KOPT-K1 (cell line): ENCODE measurements around the gene PTPRG.

Experiments
- H3K27ac ChIP-seq: fragments of 200-600 bp; sonication (generic); 2 replicates; pipeline ENCODE4 v1.5.1; 2016; ENCODE audit warnings: antibody characterized with exemption, mild to moderate bottlenecking, low read depth, low read length; ENCODE audit not compliant: poor library complexity, severe bottlenecking
- H3K36me3 ChIP-seq: fragments of 200-600 bp; sonication (generic); 2 replicates; pipeline ENCODE4 v1.5.1; 2017; ENCODE audit warnings: antibody characterized with exemption, mild to moderate bottlenecking, low read length, moderate library complexity; ENCODE audit not compliant: insufficient read depth
- H3K9me3 ChIP-seq: fragments of 200-600 bp; sonication (generic); 2 replicates; pipeline ENCODE4 v1.5.1; 2017; ENCODE audit warnings: antibody characterized with exemption, low read length, mild to moderate bottlenecking; ENCODE audit not compliant: insufficient read depth, poor library complexity, severe bottlenecking

The PTPRG gene

DNA sequence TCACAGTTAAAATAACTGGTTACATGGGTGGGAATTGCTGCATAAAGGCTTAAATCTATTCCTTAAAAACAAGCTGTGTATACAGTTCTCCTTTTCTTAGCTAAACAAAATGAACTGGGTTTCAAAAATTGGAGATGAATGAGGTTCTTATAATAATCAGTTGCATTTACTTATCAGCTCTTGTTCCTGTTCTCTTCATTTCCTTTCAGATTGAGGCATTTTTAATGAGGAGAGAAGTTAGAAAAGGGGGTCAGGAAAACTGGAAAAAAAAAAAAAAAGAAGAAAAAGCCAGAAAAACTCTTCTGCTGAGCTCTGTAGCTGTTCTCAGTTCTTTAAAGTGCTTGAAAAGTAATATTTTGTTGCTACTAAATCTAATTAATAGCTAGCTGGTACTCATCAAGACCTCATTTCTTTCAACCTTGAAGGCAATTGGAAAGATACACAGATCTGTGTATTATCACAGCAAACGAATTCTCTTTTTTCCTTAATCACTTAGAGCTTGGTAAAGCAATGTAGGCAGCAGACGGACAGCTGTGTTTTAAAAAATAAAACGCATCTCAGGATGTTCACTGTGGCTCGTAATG, 32.2 kb downstream of the PTPRG start:
- no peaks in the 10 kb centered on the region for H3K36me3 ChIP-seq
- H3K9me3 ChIP-seq: no peaks in the 10 kb centered on the region
- no peak overlapping the region for H3K27ac ChIP-seq

DNA sequence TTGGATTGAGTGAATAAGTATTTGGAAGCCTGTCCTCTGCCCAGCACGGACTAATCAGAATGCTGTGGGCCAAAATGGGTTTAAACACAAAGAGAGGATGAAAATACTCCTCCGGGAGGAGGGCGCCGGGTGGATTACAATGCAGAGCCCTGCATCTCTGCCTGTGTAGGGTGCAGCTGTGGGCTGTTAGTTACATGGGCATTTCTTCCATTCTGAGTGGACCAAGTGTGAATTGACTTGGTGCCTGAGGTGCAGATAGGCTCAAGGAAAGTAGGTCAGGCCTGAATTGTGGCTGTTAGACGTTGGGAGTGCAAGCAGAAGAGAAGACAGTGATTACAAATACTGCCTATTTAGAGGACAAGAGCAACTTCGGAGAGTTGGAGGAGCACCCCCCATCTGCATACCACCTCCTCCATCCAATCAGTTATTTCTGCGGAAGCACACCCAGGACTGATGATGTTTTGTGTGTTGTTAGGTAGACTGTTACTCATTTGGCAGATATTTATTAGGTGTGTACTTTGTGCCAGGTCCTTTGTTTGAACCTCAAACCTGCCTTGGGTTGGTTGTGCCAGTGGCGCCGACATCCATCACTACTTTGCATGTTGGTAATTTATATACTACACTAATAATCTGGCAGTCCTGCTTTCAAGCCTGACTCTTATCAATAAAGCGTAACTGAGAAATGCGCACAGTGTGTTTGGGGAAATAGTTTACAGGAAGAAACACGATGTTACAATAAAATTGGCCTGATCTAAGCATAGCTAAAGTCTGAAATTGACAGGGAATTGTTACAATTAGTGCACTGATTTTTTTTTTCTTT, 33.0 kb downstream of the PTPRG start:
- H3K9me3 ChIP-seq: no peaks in the 10 kb centered on the region
- no peaks in the 10 kb centered on the region for H3K36me3 ChIP-seq
- no peak overlapping the region for H3K27ac ChIP-seq

DNA sequence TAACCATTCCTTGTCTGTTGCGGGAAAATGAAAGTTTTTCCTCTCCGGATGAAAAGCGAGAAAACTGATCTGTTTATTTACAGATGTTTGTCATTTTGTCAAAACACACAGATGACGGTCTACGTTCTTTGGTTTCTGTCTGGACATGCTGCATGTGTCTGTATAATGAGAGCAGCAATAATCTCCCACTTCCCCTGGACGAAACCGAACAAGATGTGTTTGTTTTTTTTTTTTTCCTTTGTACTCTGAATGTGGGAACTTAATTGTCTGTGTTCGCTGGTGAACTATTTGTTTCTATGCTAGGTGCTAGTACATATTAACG, 33.6 kb downstream of the PTPRG start:
- no peak overlapping the region for H3K27ac ChIP-seq
- H3K9me3 ChIP-seq: no peaks in the 10 kb centered on the region

GRCh38 chr3:61595288-61595687, 33.9 kb downstream of the PTPRG start:
- H3K27ac ChIP-seq: no peak overlapping the region
- H3K36me3 ChIP-seq: no peaks in the 10 kb centered on the region
- no peaks in the 10 kb centered on the region for H3K9me3 ChIP-seq

More for the DNA sequence above, 33.6 kb downstream of the PTPRG start:
- no peaks in the 10 kb centered on the region for H3K36me3 ChIP-seq

GRCh38 chr3:61595826-61596225, 34.5 kb downstream of the PTPRG start:
- H3K9me3 ChIP-seq: no peaks in the 10 kb centered on the region
- no peaks in the 10 kb centered on the region for H3K36me3 ChIP-seq

DNA sequence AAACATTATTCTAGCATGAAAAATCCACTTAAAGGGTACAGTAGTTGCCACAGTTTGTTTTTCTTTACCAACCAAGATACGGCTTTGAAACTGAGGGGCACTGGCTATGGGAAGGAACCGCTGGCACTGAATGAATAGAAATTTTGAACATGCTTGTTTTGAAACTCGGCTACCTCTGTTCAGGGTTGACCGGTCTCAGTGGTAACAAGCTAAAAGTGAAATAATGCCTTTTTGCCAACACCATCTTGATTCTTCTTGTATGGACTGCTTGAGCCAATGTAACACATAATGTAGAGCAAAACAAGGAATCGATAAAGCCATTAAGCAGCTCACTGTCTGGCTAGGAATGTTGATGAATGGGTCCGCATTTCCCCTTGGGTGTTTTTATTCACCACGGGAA, 36.5 kb downstream of the PTPRG start:
- H3K9me3 ChIP-seq: no peaks in the 10 kb centered on the region
- H3K27ac ChIP-seq: no peak overlapping the region
- H3K36me3 ChIP-seq: no peaks in the 10 kb centered on the region

More at GRCh38 chr3:61595826-61596225, 34.5 kb downstream of the PTPRG start:
- no peak overlapping the region for H3K27ac ChIP-seq

GRCh38 chr3:61600195-61600594, 38.8 kb downstream of the PTPRG start:
- H3K36me3 ChIP-seq: no peaks in the 10 kb centered on the region
- H3K9me3 ChIP-seq: no peaks in the 10 kb centered on the region
- no peak overlapping the region for H3K27ac ChIP-seq

DNA sequence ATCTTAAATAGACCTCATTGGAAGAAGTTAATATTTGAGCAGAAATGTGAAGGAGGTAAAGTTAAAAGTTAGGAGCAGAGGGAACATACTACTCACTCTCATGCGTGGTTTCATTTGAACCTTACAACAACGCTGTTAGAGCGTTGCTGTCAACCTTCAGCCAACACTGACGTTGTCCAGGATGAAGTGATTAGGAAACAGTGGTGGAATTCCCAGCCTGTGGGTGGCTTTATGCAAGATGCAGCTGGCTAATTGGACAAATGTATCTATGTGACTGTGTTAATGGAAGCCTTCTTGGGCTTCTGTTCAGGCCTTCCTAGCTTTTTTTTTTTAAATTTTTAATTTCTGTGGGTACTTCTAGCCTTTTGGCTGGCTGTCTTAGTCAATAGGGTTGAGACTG, 40.5 kb downstream of the PTPRG start:
- Histone ChIP-seq H3K27ac (no peak overlapping the region), H3K36me3 (no peaks in the 10 kb centered on the region), H3K9me3 (no peaks in the 10 kb centered on the region)

GRCh38 chr3:61602466-61602865, 41.1 kb downstream of the PTPRG start:
- Histone ChIP-seq H3K27ac (no peak overlapping the region), H3K9me3 (no peaks in the 10 kb centered on the region), H3K36me3 (no peaks in the 10 kb centered on the region)

DNA sequence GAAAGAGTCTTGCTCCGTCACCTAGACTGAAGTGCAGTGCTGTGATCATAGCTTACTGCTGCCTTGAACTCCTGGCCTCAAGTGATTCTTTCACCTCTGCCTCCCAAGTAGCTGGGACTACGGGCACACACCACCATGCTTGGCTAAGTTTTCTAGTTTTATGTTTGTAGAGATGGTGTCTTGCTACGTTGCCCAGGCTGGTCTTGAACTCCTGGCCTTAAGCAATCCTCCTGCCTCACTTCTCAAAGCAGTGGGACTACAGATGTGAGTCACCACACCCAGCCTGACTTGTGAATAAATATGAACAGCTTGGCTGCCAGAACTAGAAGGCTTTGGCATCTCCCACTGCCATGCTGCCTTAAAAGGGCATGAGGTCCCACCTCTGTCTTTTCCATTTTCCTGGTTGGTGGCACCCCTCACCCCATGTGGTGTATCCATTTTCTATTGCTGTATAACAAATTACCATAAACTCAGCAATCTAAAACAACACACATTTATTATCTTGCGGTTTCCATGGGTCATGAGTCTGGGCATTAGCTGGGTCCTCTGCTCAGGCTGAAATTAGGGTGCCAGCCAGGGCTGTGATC, 44.3 kb downstream of the PTPRG start:
- Histone ChIP-seq H3K9me3 (no peaks in the 10 kb centered on the region), H3K27ac (no peak overlapping the region), H3K36me3 (no peaks in the 10 kb centered on the region)

- no peaks in the 10 kb centered on the region for H3K36me3 ChIP-seq
Measured at GRCh38 chr3:61606196-61606595, 44.8 kb downstream of the PTPRG start.

DNA sequence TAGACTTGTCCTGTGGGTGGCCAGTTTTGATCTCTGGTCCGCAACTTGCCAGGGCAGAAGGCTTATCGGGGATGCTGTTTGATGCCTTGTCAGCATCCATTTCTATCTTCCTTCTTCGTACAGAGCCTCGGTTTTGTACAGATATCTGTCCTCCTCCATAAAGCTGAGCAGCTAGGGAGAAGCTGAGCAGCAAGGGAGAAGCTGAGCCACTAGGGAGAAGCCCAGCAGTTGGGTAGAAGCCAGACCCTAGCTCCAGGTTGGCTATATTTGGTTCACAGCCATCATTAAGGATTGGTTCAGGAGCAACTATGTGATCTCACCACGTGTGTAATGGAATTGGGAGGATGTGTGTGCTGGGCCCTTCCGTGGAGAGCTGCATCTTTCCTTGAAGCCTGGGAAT, 46.7 kb downstream of the PTPRG start:
- H3K9me3 ChIP-seq: no peaks in the 10 kb centered on the region
- no peaks in the 10 kb centered on the region for H3K36me3 ChIP-seq
- H3K27ac ChIP-seq: no peak overlapping the region

More at GRCh38 chr3:61606196-61606595, 44.8 kb downstream of the PTPRG start:
- Histone ChIP-seq H3K9me3 (no peaks in the 10 kb centered on the region), H3K27ac (no peak overlapping the region)

DNA sequence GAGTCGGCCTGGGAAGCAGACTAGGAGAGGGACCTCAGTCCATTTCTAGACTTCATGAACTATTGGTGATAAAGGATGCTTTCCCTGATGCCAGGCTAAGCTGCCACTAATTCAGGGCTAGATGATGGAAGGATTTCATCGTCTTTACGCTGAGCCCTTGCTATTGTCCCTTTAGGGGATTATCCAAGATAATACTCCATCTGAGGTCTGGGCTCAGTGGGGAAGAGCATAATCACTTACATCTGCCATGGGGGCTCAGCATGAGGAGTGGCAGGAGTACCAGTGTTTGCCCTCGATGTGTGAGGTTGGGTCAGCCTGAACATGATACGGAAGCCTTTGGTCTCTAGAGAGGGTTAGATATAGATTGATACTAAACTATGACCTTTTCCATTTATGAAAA, 47.3 kb downstream of the PTPRG start:
- Histone ChIP-seq H3K27ac (no peak overlapping the region), H3K9me3 (no peaks in the 10 kb centered on the region)

DNA sequence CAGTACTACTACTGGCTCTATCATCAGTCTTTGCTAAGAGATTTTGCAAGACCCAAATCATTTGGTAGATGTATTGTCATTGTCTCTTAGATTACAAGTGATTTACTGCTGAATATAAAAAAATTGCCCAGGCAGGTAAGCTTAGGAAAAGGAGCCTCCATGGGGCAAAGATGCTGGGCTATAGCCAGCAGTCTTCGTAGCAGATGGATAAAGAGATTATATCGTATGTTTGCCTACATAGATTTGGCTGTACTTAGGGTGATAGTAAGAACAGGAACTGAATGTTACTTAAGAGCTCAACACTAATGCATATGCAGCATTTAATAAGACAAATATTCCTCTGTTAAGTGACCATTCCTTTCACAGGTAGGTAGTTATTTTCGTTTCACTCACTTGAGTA, 48.9 kb downstream of the PTPRG start:
- Histone ChIP-seq H3K36me3 (no peaks in the 10 kb centered on the region), H3K9me3 (no peaks in the 10 kb centered on the region), H3K27ac (no peak overlapping the region)

More for the DNA sequence above, 47.3 kb downstream of the PTPRG start:
- H3K36me3 ChIP-seq: no peaks in the 10 kb centered on the region

DNA sequence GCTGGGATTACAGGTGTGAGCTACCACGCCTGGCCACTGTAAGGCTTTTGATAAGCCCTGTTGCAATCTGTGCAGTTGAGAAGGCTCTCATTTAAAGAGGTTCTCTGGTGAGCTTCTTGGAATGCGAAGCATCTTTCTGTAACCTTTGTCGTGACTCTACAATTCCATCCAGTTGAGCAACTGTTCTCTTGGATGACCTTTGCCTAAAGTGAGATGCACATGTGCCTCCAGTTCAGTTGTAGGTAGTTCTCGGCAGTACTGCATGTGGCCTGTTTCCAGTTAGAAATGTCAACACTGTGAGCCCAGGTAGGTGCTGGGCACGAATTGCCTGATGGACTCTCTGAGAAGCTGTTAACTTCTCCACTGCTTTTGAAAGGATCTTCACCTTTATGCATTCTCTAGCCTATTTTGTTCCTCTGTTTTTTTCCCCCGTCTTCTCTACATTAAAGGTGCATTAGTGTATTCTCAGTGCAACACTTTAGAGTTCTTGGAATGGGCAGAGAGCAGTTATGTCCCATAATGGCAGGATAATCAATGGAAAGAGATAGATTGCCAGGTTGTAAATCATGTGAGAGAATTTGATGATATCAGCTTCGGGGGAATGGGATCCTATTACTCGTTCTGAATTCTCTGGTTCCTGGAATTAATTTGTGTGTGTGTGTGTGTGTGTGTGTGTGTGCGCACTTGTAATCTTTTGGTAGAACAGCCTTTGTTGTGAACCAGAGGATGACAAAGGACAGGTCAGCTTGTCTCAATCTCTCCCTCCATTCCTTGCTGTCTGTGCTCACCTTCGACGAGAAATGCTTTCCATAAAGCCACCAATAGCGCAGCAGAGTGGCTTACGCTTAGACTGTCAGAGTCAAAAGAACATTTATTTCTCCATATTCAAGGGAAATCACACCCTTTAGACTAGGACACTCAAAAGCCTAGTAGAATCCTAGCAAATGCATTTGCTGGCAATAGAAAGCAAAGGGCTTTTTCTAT, 51.1 kb downstream of the PTPRG start:
- no peak overlapping the region for H3K27ac ChIP-seq
- no peaks in the 10 kb centered on the region for H3K36me3 ChIP-seq
- H3K9me3 ChIP-seq: no peaks in the 10 kb centered on the region
